ENCODE data around the gene TPCN1. TPM values are rescaled to one million over a fixed set of nuclear protein-coding genes. Genes with fewer than 3 reads are reported as not detected.

The TPCN1 gene
- total RNA-seq, 2 donors from 2014 or later: 45.1 to 78.4 TPM

DNA sequence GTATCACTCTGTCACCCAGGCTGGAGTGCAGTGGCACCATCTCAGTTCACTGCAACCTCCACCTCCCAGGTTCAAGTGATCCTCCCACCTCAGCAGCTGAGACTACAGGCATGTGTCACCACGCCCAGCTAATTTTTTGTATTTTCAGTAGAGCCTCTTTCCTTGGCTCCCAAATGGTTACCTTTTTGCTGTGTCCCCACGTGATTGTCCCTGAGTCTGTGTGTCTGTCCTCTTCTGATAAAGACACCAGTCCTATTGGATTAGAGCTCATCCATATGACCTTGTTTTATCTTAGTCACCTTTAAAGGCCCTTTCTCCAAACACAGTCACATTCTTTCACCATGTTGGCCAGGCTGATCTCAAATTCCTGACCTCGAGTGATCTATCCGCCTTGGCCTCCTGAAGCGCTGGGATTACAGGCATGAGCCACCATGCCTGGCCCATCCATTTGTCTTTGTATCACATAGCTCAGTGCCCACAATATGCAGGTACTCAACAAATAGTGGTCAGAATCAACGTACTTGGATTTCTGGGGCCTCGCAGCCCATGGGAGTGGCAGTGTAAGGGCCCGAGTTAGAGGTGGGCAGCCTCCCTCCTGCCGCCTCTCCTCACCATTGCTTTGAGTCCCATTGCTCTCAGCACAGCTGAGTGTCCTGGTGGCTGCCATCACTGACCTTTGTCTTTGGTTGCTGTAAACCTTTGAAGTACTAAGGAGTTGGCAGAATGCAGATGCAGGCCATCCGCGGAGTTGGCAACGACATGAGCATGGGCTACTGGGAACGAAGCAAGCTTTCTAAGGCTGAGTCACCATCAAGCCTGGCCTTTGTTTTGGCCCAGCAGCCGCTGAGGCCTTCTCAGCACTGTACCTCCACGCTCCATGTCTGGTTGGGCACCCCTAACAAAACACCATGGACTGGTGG is 9.3 kb downstream of the TPCN1 start:
- H3K4me1 ChIP-seq: peaks cover 36% of the 10 kb centered on the region
- ATAC-seq: no peak

DNA sequence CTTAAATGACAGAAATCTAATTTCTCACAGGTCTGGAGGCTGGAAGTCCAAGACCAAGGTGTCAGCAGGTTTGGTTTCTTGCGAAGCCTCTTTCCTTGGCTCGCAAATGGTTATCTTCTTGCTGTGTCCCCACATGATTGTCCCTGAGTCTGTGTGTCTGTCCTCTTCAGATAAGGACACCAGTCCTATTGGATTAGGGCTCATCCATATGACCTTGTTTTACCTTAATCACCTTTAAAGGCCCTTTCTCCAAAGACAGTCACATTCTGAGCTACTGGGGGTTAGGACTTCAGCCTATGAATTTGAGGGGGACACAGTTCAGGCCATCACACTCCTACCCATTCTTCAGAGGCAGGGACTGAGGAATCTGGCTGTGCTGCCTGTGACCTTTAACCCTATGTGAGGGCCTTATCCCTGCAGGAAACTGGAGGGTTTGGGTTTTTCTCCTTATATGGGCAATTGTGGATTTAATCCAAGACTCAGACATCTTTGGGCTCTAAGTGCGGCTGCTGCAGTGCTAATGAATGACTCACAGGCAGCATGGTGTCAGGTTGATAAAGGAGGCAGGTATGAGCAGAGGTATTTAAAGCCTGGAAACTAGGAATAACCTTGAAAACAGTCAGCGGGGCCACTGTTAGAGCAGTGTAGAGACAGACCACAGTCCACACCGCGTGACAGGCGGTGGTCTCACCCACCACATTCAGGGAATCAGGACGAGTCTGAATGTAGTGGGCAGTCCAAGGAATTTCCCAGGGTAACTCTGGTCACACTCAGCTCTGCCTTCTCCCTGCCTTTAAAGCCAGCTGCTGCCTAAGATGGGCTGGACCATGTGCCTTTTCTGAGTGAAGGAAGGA is 10.2 kb downstream of the TPCN1 start:
- Histone ChIP-seq H3K27ac (peak overlapping the region; percentile 69 to 81 (median 72)), H3K36me3 (replicated peaks in 1 of 2; ENCODE audit: insufficient read depth in 1 of 2, low read depth in 2 of 2) (peaks cover 0 to 5% of the 10 kb centered on the region in 2 donors), H3K4me1 (peaks cover 40% of the 10 kb centered on the region)

More for the DNA sequence above, 9.3 kb downstream of the TPCN1 start:
- Histone ChIP-seq H3K27ac (peak overlapping the region; percentile 69 to 81 (median 72)), H3K9me3 (no peaks in the 10 kb centered on the region), H3K27me3 (no peaks in the 10 kb centered on the region), H3K36me3 (replicated peaks in 1 of 2; ENCODE audit: insufficient read depth in 1 of 2, low read depth in 2 of 2) (peaks cover 0 to 5% of the 10 kb centered on the region in 2 donors), H3K4me3 (no peak overlapping the region)
- peak in 1 of 4 donors; percentile 63 for DNase-seq
- intact Hi-C loops (cut with DNase I): no loop called here
- no peak for TF ChIP-seq POLR2A (IDR thresholded peaks at IDR 0.05)
- TF ChIP-seq, protein P1, sequence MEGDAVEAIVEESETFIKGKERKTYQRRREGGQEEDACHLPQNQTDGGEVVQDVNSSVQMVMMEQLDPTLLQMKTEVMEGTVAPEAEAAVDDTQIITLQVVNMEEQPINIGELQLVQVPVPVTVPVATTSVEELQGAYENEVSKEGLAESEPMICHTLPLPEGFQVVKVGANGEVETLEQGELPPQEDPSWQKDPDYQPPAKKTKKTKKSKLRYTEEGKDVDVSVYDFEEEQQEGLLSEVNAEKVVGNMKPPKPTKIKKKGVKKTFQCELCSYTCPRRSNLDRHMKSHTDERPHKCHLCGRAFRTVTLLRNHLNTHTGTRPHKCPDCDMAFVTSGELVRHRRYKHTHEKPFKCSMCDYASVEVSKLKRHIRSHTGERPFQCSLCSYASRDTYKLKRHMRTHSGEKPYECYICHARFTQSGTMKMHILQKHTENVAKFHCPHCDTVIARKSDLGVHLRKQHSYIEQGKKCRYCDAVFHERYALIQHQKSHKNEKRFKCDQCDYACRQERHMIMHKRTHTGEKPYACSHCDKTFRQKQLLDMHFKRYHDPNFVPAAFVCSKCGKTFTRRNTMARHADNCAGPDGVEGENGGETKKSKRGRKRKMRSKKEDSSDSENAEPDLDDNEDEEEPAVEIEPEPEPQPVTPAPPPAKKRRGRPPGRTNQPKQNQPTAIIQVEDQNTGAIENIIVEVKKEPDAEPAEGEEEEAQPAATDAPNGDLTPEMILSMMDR (IDR thresholded peaks at IDR 0.05): no peak
- WGBS, 2 donors: 91 to 93% methylated on average over 10 to 15 of the region's 15 CpGs

DNA sequence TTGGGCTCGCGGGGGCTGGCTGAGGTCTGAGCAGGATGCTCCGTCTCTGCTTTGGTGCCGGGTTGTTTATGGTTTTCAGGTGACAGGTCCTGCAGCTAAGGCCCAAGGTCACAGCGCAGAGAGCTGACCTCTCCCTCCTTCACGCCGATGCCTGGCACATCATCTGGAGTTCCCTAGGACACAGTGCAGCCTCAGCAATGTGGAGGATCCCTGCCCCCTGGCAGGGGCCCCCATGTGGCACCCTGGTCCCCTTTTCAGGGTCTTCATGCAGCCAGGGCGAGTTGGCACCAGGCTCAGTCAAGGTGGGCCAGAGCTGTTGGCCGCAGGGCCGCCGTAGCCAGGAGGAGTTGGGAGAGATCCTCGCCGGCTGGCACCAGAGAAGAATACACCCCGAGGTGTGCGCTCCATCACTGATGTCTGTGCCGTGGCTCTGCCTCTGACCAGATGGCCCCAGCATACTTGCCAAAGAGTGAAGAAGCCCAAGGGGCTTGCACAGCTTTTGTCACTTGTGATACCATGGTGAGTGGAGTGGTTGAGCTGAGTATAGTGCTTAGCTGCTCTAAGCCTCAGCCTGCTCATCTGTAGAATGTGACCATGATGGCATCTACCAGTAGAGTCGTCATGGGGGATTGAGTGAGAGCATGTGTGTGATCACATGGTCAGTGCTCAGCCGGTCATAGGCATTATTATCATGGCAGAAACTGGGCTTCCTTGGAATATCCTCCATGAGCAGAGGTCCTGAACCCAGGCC is 11.0 kb downstream of the TPCN1 start:
- WGBS, 2 donors: 80 to 86% methylated on average over 4 to 18 of the region's 18 CpGs
- no peak for ATAC-seq
- intact Hi-C loops (cut with DNase I): no loop called here
- Histone ChIP-seq H3K36me3 (replicated peaks in 1 of 2; ENCODE audit: insufficient read depth in 1 of 2, low read depth in 2 of 2) (peaks cover 0 to 5% of the 10 kb centered on the region in 2 donors), H3K9me3 (no peaks in the 10 kb centered on the region), H3K27me3 (no peaks in the 10 kb centered on the region), H3K4me1 (peaks cover 46% of the 10 kb centered on the region), H3K4me3 (no peak overlapping the region), H3K27ac (peak overlapping the region; percentile 69 to 81 (median 72))
- TF ChIP-seq POLR2A (IDR thresholded peaks at IDR 0.05): no peak
- TF ChIP-seq, protein P1 (IDR thresholded peaks at IDR 0.05): no peak
- DNase-seq: no peak

More for the DNA sequence above, 10.2 kb downstream of the TPCN1 start:
- WGBS, 2 donors: 61 to 63% methylated on average over 8 of the region's 8 CpGs
- H3K27me3 ChIP-seq: no peaks in the 10 kb centered on the region
- no peaks in the 10 kb centered on the region for H3K9me3 ChIP-seq
- DNase-seq: peak in 3 of 4 donors; percentile 34 to 67 (median 51)
- peak; percentile 79 for ATAC-seq
- intact Hi-C loops (cut with DNase I): no loop called here
- TF ChIP-seq, protein P1 (IDR thresholded peaks at IDR 0.05): no peak
- no peak for TF ChIP-seq POLR2A (IDR thresholded peaks at IDR 0.05)
- no peak overlapping the region for H3K4me3 ChIP-seq

DNA sequence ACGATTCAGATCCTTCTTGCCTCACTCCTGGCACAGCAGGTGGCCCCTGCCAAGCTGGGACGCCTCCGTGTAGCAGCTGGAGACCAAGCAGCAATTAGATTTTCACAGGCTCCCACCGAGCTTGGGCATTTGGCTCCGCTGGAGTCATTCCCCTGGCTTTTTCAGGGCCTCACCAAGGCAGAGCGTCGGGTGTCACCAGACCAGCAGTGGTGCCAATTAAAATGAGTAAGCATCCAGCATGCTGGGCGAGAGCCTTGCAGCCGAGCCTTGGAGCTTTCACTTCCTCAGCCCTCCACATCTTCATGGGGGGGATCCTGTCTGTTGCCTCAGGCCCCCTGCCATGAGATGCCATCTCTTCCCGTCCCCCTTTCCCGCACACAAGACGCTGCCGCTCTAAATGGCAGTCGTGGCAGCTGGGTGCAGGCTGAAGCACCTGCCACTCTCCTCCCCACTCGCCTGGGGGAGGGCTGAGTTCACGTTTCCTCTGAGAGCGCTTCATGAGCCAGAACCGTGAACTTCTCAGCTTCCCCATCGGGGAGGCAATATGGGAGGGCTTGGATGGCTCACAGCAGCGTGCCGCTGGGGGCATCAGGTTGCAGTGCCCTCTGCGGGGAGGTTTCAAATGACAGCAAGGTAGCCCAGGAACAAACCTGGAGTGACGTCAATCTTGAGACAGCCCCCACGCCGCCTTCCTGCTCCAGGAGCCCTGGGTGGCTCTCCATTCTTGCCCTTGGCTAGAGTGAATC is 11.7 kb downstream of the TPCN1 start:
- peak in 1 of 4 donors; percentile 57 for DNase-seq
- Histone ChIP-seq H3K4me1 (peaks cover 44% of the 10 kb centered on the region), H3K9me3 (no peaks in the 10 kb centered on the region), H3K36me3 (replicated peaks in 1 of 2; ENCODE audit: insufficient read depth in 1 of 2, low read depth in 2 of 2) (peaks cover 0 to 5% of the 10 kb centered on the region in 2 donors), H3K27ac (peak overlapping the region in 2 of 4 donors; percentile 69 to 72), H3K27me3 (no peaks in the 10 kb centered on the region), H3K4me3 (no peak overlapping the region)
- TF ChIP-seq, protein P1 (IDR thresholded peaks at IDR 0.05): no peak
- no peak for ATAC-seq
- intact Hi-C loops (cut with DNase I): no loop called here
- 73 to 92% methylated on average over 23 to 25 of the region's 25 CpGs for WGBS, 2 donors
